ENCODE data around the gene MRPL19. TPM values are rescaled to one million over a fixed set of nuclear protein-coding genes. Genes with fewer than 3 reads are reported as not detected.

The MRPL19 gene
- total RNA-seq, 1 donor from 2014 or later = 43.9 TPM

GRCh38 chr2:75627902-75628504, 18.6 kb upstream of the MRPL19 start:
- H3K4me3 ChIP-seq (ENCODE audit: low read depth, low read length) = no peak overlapping the region
- TF ChIP-seq, protein P1, sequence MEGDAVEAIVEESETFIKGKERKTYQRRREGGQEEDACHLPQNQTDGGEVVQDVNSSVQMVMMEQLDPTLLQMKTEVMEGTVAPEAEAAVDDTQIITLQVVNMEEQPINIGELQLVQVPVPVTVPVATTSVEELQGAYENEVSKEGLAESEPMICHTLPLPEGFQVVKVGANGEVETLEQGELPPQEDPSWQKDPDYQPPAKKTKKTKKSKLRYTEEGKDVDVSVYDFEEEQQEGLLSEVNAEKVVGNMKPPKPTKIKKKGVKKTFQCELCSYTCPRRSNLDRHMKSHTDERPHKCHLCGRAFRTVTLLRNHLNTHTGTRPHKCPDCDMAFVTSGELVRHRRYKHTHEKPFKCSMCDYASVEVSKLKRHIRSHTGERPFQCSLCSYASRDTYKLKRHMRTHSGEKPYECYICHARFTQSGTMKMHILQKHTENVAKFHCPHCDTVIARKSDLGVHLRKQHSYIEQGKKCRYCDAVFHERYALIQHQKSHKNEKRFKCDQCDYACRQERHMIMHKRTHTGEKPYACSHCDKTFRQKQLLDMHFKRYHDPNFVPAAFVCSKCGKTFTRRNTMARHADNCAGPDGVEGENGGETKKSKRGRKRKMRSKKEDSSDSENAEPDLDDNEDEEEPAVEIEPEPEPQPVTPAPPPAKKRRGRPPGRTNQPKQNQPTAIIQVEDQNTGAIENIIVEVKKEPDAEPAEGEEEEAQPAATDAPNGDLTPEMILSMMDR (conservative IDR thresholded peaks at IDR 0.05; ENCODE audit: low read depth, low read length) = peak; percentile 99
- DNase-seq (ENCODE audit: low read depth) = no peak

DNA sequence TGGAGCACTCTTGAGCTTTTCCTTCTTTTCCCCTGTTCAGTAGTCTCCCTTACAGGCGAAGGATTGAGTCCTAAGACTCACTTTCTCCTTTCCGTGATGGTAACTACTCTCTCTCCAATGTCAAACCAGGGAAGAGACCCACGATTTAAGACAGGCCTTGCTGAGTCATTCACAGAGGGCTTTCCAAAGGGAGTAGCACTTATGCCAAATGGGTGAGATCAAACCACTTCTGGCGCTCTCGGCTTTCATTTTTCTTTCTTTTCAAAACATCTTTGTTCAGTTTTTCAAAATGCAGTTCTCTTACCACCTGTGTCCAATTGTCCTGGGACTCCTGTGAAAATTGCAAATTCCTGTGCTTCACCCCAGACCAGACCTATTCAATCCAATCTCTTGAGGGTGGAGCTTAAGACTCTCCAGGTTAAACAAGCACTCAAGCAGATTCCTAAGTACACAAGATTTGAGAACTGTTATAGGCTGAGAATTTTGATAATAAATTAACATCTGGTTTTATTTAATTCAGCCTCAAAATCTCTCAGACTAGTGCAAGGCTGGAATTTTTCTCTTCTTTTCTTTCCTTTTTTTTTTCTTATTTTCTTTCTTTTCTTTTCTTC, 14.4 kb upstream of the MRPL19 start:
- DNase-seq (ENCODE audit: low read depth) = no peak
- H3K4me3 ChIP-seq (ENCODE audit: low read depth, low read length) = no peak overlapping the region
- TF ChIP-seq, protein P1 (conservative IDR thresholded peaks at IDR 0.05; ENCODE audit: low read depth, low read length) = no peak

DNA sequence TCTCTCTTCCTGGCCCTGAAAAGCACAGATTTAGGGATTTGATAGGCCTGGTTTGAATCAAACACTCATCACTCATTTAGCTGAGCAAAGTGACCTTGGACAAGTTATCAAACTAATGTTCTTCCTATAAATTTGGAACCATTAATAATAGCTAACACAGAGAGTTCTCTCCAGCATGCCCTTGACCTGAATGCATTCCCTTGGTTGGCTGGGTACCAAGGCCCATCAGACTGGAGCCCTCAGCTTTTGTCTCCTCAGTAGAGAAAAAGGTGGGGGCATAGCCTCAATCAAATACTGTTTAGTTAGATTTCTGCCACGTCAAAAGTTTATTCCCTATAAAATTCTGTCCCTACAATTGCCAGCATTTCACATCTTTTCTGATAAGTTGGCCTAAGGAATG, 13.8 kb upstream of the MRPL19 start:
- DNase-seq (ENCODE audit: low read depth) = no peak
- H3K4me3 ChIP-seq (ENCODE audit: low read depth, low read length) = no peak overlapping the region
- TF ChIP-seq, protein P1 (conservative IDR thresholded peaks at IDR 0.05; ENCODE audit: low read depth, low read length) = no peak

GRCh38 chr2:75633620-75634019, 13.0 kb upstream of the MRPL19 start:
- no peak for DNase-seq (ENCODE audit: low read depth)
- TF ChIP-seq, protein P1 (conservative IDR thresholded peaks at IDR 0.05; ENCODE audit: low read depth, low read length) = no peak
- no peak overlapping the region for H3K4me3 ChIP-seq (ENCODE audit: low read depth, low read length)

GRCh38 chr2:75634945-75635344, 11.6 kb upstream of the MRPL19 start:
- TF ChIP-seq, protein P1 (conservative IDR thresholded peaks at IDR 0.05; ENCODE audit: low read depth, low read length) = no peak
- DNase-seq (ENCODE audit: low read depth) = no peak

DNA sequence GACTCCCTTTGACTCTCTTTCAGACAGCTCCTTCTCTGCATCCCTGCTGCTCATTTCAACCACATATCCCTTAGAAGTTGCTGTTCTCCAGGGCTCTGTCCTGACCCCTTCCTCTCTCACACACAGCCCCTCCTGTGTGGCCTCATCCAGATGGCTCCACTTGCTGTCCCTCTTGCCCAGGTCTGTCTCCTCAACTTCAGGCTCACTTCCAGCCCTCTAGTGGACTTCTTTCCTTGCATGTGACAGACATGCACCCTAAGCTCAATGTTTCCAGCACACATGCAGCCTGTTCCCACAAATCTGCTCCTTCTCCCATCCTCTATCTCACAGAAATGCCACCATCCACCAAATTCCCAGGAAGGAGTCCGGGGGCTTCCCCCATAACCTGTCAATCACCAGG, 9.0 kb upstream of the MRPL19 start:
- no peak overlapping the region for H3K4me3 ChIP-seq (ENCODE audit: low read depth, low read length)
- DNase-seq (ENCODE audit: low read depth) = no peak
- TF ChIP-seq, protein P1 (conservative IDR thresholded peaks at IDR 0.05; ENCODE audit: low read depth, low read length) = no peak

More at GRCh38 chr2:75634945-75635344, 11.6 kb upstream of the MRPL19 start:
- H3K4me3 ChIP-seq (ENCODE audit: low read depth, low read length) = no peak overlapping the region

- TF ChIP-seq, protein P1 (conservative IDR thresholded peaks at IDR 0.05; ENCODE audit: low read depth, low read length) = peak; percentile 100
- peak; percentile 30 for DNase-seq (ENCODE audit: low read depth)
- H3K4me3 ChIP-seq (ENCODE audit: low read depth, low read length) = no peak overlapping the region
Measured at GRCh38 chr2:75640621-75641121, 5.9 kb upstream of the MRPL19 start.
